A172 (cell line): ENCODE measurements around the gene ORC3. TPM values are rescaled to one million over a fixed set of nuclear protein-coding genes. Genes with fewer than 3 reads are reported as not detected.

Experiments used
- total RNA-seq: library from RNA; depleted of rRNA; stranded (reverse); fragments of >200 nt; shearing (Covaris generic); gene quantifications from 2 replicates; pipeline ENCODE4 v1.2.3, GENCODE V29; 2014; rRNA removed

ORC3 gene
- total RNA-seq, 1 experiment from 2014 or later, result 48.7 TPM

Other genes starting within 250 kb of the ORC3 start
- 0.31 and 0.72 TPM in 2 replicates for gene C6orf163, start 245.3 kb upstream of the ORC3 start, total RNA-seq
- gene CFAP206, start 182.2 kb upstream of the ORC3 start, total RNA-seq, result 0.43 and 0.71 TPM in 2 replicates
- gene SLC35A1, start 117.2 kb upstream of the ORC3 start, total RNA-seq, result 14.5 and 18.8 TPM in 2 replicates
- 26.9 and 41.4 TPM in 2 replicates for gene RARS2, start 148 bp upstream of the ORC3 start, total RNA-seq
- gene AKIRIN2, start 112.1 kb downstream of the ORC3 start, total RNA-seq, result 13.5 and 16.7 TPM in 2 replicates